Right lung (tissue), 5 donors: ENCODE measurements around the gene CDC42BPA. TPM values are rescaled to one million over a fixed set of nuclear protein-coding genes. Genes with fewer than 3 reads are reported as not detected.
"Not testable (repeated sequence)": the region's sequence is repeated elsewhere in the genome, so short reads cannot be mapped to it uniquely, and the experiment has no call there.

Source experiments
- DNase-seq, 2 donors: peaks; one replicate each; pipeline ENCODE4 v3.0.0-alpha.2; 2013
- polyA plus RNA-seq, 5 donors: library from polyadenylated mRNA; unstranded; fragments of 120-200 nt; gene quantifications; one replicate each; pipeline versions ENCODE4 v1.2.1 to v1.2.3, GENCODE V29; 2013; ENCODE audit warnings: inconsistent platforms in 1 of 5, low replicate concordance in 1 of 5; ENCODE audit not compliant: insufficient read length in 5 of 5, insufficient read depth in 1 of 5

The CDC42BPA gene
- polyA plus RNA-seq, 5 donors = 31.8 to 45.8 (median 42.7) TPM

DNA sequence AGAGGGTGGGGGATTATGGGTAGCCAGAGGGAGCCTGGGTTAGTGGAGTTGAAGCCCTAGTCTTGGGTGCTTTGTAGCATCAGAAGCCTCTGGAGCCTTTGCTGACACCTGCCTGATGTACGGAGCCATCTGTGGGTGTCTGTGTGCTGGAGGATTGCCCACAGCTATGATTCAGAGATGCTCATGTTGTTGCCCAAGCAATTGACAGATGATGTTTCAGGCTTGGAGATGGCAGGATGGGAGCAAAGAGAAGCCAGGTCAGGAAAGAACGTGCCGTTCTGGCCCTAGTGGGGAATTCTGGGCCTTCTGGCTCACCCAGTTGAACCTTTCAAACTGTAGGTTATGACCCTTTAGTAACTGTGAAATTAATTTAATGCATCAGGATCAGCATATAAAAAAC lies 350.6 kb downstream of the CDC42BPA start:
- no peak for DNase-seq

DNA sequence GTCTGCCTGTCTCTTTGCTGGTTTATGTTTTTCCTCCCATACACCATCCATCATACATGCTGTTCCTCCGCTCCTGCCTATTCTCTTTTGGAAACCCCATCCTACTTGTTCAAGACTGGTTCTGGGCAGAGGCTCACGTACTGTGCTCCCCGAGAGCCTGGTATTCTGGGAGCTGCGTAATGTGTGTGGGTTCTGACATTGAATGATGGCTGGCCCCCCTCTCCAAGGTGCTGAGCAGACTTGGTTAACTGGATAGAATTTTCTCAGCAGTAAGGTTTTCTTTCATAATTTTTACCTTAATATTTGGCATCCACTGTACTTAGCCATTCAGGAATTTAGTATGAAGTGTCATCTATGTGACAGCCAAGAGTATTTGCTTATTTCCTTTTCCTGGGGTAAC lies 351.6 kb downstream of the CDC42BPA start:
- no peak for DNase-seq

DNA sequence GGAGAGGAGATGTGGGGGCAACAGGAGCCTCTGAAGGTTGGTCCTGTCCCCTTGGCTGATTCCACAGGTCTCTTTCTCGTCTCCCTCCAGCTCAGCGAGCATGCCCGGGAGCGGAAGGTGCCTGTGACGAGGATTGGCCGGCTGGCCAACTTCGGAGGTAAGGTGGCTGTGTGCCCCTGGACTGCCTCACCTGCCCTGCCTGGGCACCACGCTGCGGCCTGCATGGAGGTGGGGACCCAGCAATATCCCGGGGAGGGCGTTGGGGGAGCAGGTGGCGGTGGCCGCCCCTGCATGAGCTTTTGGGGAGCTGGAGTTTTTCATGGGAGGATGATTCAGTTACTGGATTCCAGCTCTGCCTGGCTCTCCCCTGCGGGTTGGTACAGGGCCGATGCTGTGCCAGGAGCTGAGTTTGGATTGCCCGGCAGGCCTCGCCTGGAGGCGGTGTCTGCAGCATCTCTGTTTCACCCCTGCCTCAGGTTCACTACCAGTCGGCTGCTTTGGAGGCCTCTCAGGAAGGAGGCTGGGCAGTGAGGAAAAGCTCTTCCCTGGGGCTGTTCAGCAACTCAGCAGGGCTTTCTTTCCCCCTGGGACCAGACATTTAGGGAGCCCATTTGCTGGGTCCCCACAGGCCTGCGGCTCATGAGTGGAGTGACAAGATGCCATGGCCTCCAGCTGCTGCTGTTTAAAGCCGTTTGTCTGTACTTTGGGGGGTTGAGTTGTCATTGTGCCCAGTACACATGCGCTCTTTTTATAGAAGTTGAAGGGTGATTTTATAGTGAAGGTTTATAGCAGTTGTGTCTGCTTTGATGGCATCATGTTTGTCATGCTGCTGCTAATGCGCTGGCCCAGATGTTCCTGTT lies 352.5 kb downstream of the CDC42BPA start:
- no peak for DNase-seq

DNA sequence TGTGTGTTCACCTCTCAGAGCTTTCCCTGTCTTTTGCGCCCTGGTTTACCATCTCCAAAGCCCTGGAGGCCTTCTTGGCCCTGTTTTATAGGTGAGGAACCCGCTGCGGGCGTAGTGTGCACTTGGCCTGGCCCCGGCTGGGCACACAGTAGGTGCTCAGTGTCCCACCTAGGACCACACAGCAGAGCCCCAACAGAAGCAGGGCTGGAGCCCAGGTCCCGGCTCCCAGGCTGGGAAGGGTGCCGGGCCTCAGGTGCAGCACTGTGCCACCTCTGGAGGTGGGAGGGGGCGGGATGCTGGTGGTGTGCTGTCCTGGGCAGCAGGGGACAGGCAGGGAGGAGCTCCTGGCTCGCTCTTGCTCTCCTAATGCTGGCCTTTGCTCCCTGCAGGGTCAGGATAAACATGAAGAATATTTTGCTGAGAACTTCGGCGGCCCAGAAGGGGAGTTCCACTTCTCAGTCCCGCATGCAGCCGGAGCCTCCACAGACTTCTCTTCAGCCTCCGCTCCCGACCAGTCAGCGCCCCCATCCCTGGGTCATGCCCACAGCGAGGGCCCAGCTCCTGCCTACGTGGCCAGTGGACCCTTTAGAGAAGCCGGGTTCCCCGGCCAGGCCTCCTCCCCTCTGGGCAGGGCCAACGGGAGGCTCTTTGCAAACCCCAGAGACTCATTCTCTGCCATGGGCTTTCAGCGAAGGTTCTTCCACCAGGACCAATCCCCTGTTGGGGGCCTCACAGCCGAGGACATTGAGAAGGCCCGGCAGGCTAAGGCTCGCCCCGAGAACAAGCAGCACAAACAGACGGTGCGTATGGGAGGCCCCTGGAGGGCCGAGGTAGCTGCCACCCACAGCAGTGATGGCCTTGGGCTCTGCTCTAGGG lies 353.4 kb downstream of the CDC42BPA start:
- DNase-seq = no peak

GRCh38 chr1:226964068-226964425 lies 354.2 kb downstream of the CDC42BPA start:
- no peak for DNase-seq

GRCh38 chr1:226962421-226963391 lies 355.6 kb downstream of the CDC42BPA start:
- DNase-seq = no peak

DNA sequence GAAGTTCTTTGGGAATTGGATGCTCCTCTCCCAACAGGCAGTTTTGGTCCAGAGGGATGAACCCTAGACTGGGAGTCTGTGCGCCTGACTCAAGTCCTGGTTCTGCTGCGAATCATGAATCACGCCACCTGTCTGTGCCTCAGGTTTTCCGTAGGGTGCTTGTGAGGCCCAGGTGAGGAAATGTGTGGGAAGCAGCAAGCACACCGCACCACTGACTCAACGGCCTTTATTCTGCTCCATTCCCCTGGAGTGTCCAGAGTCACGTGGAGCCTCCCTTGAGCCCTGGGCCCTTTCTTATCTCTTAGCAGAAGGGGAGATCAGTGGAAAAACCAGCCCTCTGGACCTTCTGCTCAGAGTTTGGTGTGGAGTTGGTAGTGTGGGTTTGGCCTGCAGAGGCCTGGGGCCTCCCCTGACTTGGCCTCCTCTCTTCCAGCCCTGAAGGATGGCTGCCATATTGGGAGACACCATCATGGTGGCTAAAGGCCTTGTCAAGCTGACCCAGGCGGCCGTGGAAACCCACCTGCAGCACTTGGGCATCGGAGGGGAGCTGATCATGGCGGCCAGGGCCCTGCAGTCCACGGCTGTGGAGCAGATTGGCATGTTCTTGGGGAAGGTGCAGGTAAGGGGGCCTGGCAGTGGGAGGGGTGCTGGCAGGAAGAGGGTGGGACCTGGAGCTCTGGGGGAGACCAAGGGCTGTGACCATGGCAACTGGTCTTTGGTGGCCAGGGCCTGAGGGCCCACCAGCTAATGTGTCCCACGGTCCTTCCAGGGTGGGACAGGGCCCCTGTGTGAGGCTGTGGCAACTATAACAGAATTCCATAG lies 357.1 kb downstream of the CDC42BPA start:
- no peak for DNase-seq

DNA sequence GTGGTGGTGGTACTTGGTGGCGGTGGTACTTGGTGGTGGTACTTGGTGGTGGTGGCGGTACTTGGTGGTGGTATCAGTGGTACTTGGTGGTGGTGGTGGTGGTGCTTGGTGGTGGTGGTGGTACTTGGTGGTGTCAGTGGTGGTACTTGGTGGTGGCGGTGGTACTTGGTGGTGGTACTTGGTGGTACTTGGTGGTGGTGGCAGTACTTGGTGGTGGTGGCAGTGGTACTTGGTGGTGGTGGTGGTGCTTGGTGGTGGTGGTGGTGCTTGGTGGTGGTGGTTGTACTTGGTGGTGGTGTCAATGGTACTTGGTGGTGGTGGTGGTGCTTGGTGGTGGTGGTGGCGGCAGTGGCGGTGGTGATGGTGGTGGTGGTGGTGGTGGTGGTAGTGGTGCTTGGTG lies 358.0 kb downstream of the CDC42BPA start:
- DNase-seq = no peak

- DNase-seq = no peak
Observed at GRCh38 chr1:226958300-226958699, 360.0 kb downstream of the CDC42BPA start.

DNA sequence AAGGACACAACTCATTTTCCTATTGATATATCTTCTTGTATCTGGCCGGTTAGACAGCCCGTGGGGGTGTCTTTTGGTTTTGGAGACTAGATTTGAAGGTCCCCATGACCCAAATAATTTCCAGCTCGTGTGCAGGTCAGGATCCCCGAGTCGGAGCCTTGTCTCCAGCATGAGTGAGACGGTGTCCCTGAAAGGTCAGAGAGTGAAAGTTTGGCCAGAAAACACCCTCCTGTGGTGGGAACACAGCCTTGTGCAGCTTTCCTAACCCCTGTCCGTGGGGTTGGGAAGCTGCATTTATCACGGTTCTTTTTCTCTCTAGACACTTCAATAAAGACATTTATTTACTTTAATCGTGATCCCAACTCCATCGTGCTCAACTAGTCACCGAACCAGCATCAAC lies 360.6 kb downstream of the CDC42BPA start:
- no peak for DNase-seq

- no peak for DNase-seq
Observed at GRCh38 chr1:226956942-226957713, 361.2 kb downstream of the CDC42BPA start.

GRCh38 chr1:226955857-226956256 lies 362.4 kb downstream of the CDC42BPA start:
- not testable (repeated sequence) for DNase-seq

GRCh38 chr1:226954777-226955176 lies 363.5 kb downstream of the CDC42BPA start:
- DNase-seq = no peak

- no peak for DNase-seq
Observed at GRCh38 chr1:226954337-226954736, 364.0 kb downstream of the CDC42BPA start.

- DNase-seq = no peak
Observed at GRCh38 chr1:226953175-226953800, 365.0 kb downstream of the CDC42BPA start.

- no peak for DNase-seq
Observed at GRCh38 chr1:226952118-226952441, 366.2 kb downstream of the CDC42BPA start.

DNA sequence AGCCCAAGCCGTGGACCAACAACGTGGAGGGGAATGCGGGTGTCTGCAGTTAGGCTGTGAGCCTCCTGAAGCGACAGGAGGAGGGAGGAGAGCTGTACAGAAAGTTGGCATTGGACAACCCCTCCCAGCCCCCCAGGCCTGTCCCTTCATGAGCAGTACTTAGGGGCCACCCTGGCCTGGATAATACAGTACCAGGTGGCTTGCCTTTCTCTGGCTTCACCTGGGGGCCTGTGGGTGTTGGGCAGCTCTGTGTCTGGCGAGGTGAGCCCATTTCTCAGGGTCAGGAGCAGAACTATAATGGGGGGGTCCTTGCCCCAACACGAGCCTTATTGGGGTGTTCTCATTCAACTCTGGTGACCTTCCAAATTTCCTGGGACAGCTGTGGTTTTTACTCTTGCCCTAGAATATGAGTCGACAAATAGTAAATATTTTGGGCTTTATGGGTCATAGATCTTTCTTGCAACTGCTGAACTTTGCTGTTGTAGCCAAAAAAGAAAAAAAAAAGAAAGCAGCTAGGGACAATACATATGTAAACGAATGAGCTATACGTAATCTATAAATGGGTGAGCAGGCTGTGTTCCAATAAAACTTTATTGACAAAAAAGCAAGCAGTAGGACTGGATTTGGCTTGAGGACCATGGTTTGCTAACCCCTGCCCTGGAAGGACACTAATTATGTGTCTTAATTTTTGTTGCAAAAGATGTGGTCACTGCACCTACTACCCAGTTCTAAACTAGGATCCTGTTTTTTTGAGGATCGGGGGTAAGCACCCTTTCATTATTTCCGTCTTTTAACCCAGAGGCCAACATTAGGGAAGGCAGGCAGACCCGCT lies 366.8 kb downstream of the CDC42BPA start:
- no peak for DNase-seq

DNA sequence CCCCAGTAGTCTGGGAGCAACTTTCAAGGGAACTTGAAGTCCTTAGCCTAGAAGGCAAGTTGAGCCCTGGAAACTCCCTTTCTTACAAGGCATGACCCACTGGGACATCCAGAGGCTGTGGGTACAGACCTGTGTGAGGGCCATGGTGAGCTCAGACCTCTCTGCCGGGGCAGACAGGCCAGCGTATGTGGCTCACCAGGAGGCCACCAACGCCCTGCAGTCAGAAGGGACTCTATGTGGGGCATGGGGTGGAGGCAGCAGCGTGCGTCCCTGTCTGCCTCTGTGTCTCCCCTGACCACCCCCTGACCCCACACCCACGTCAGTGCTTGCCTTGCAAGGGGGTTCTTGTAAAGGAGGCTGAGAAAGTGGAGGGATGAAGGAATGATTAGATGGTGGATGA lies 367.4 kb downstream of the CDC42BPA start:
- no peak for DNase-seq

- DNase-seq = no peak
Observed at GRCh38 chr1:226950316-226950715, 368.0 kb downstream of the CDC42BPA start.
